IPS DF 4.7 (cell line): Measurements from ENCODE around the gene CASP9.
"Not testable (repeated sequence)": the region's sequence is repeated elsewhere in the genome, so short reads cannot be mapped to it uniquely, and the experiment has no call there.

Experiments
- DNase-seq: peaks from one replicate; pipeline ENCODE4 v3.0.0-alpha.2; 2013; ENCODE audit warnings: low spot score; ENCODE audit errors: extremely low read depth

Gene CASP9

GRCh38 chr1:15469821-15470448, 54.1 kb downstream of the CASP9 start:
- DNase-seq: not testable (repeated sequence)

- DNase-seq: no peak
Measured at GRCh38 chr1:15469361-15469760, 54.7 kb downstream of the CASP9 start.

- no peak for DNase-seq
Measured at GRCh38 chr1:15468145-15468544, 55.9 kb downstream of the CASP9 start.

- DNase-seq: not testable (repeated sequence)
Measured at GRCh38 chr1:15466955-15467625, 56.9 kb downstream of the CASP9 start.

GRCh38 chr1:15465674-15466073, 58.3 kb downstream of the CASP9 start:
- DNase-seq: no peak

- DNase-seq: not testable (repeated sequence)
Measured at GRCh38 chr1:15463926-15464322, 60.1 kb downstream of the CASP9 start.

- DNase-seq: not testable (repeated sequence)
Measured at GRCh38 chr1:15463064-15463800, 60.8 kb downstream of the CASP9 start.

GRCh38 chr1:15460708-15461095, 63.3 kb downstream of the CASP9 start:
- no peak for DNase-seq

- no peak for DNase-seq
Measured at GRCh38 chr1:15459771-15460707, 64.0 kb downstream of the CASP9 start.

- not testable (repeated sequence) for DNase-seq
Measured at GRCh38 chr1:15458388-15458787, 65.6 kb downstream of the CASP9 start.

- no peak for DNase-seq
Measured at GRCh38 chr1:15457585-15457984, 66.4 kb downstream of the CASP9 start.

- no peak for DNase-seq
Measured at GRCh38 chr1:15456313-15456954, 67.6 kb downstream of the CASP9 start, which contains the start of gene CELA2A. Gene CELA2A (plus strand): TSS chr1:15456732. CDS start chr1:15456754, 22 bp downstream.

- DNase-seq: no peak
Measured at GRCh38 chr1:15455522-15455921, 68.5 kb downstream of the CASP9 start.

- no peak for DNase-seq
Measured at GRCh38 chr1:15454256-15454655, 69.8 kb downstream of the CASP9 start.

GRCh38 chr1:15453734-15454133, 70.3 kb downstream of the CASP9 start:
- DNase-seq: no peak

- no peak for DNase-seq
Measured at GRCh38 chr1:15452866-15453571, 71.0 kb downstream of the CASP9 start.

- DNase-seq: no peak
Measured at GRCh38 chr1:15452216-15452615, 71.8 kb downstream of the CASP9 start.

GRCh38 chr1:15451014-15451722, 72.8 kb downstream of the CASP9 start:
- DNase-seq: no peak

- DNase-seq: no peak
Measured at GRCh38 chr1:15449567-15449966, 74.4 kb downstream of the CASP9 start.
